GM23338 (cell line): ENCODE measurements around the gene COL5A2. TPM values are rescaled to one million over a fixed set of nuclear protein-coding genes. Genes with fewer than 3 reads are reported as not detected.

Experiments
- ATAC-seq: fragments of 200-7000 bp; cut with Tn5 transposase; 3 replicates; pipeline ENCODE4 v1.9.1; 2020
- DNase-seq: peaks from one replicate; pipeline ENCODE4 v3.0.0-alpha.2; 2015; ENCODE audit warnings: low spot score
- H2AFZ ChIP-seq: fragments of 200-600 bp; sonication (generic); 2 replicates; pipeline ENCODE4 v1.8.0; 2016; ENCODE audit warnings: antibody characterized with exemption, mild to moderate bottlenecking, moderate library complexity
- H3F3A ChIP-seq: fragments of 200-600 bp; sonication (generic); replicated peaks from 2 replicates; pipeline ENCODE4 v1.8.0; 2017; ENCODE audit warnings: antibody characterized with exemption, mixed run types, low read depth
- H3K27ac ChIP-seq: fragments of 200-600 bp; sonication (generic); 2 replicates; pipeline ENCODE4 v1.6.1; 2016; ENCODE audit warnings: low read depth
- H3K27me3 ChIP-seq: fragments of 200-600 bp; sonication (generic); 2 replicates; pipeline ENCODE4 v1.8.0; 2016; ENCODE audit warnings: mild to moderate bottlenecking, mixed run types, moderate library complexity; ENCODE audit not compliant: insufficient read depth
- H3K36me3 ChIP-seq: fragments of 200-600 bp; sonication (generic); 2 replicates; pipeline ENCODE4 v1.8.0; 2016; ENCODE audit warnings: mild to moderate bottlenecking; ENCODE audit not compliant: insufficient read depth
- H3K4me1 ChIP-seq: fragments of 200-600 bp; sonication (generic); 2 replicates; pipeline ENCODE4 v1.8.0; 2016; ENCODE audit warnings: mild to moderate bottlenecking, moderate library complexity; ENCODE audit not compliant: insufficient read depth
- H3K4me2 ChIP-seq: fragments of 200-600 bp; sonication (generic); 2 replicates; pipeline ENCODE4 v1.7.1; 2017; ENCODE audit warnings: mixed run types
- H3K4me3 ChIP-seq: fragments of 200-600 bp; sonication (generic); 2 replicates; pipeline ENCODE4 v1.6.1; 2016; ENCODE audit warnings: mixed run types
- H3K79me2 ChIP-seq: fragments of 200-600 bp; sonication (generic); replicated peaks from 2 replicates; pipeline ENCODE4 v1.8.0; 2017; ENCODE audit warnings: mild to moderate bottlenecking; ENCODE audit not compliant: insufficient read depth
- H3K9me2 ChIP-seq: fragments of 200-600 bp; sonication (generic); 2 replicates; pipeline ENCODE4 v1.8.0; 2017; ENCODE audit not compliant: insufficient read depth
- H4K20me1 ChIP-seq: fragments of 200-600 bp; sonication (generic); replicated peaks from 2 replicates; pipeline ENCODE4 v1.8.0; 2017; ENCODE audit warnings: mild to moderate bottlenecking; ENCODE audit not compliant: insufficient read depth
- H3K27ac Mint-ChIP-seq: 2 replicates; pipeline ENCODE4 v1.8.0; 2020; ENCODE audit warnings: inconsistent platforms, mild to moderate bottlenecking, moderate library complexity, mixed read lengths
- H3K27me3 Mint-ChIP-seq: 3 replicates; pipeline ENCODE4 v1.8.0; 2022; ENCODE audit warnings: low read depth, mild to moderate bottlenecking, moderate library complexity, mixed read lengths, inconsistent platforms; ENCODE audit not compliant: insufficient read depth, poor library complexity
- H3K36me3 Mint-ChIP-seq: 3 replicates; pipeline ENCODE4 v1.8.0; 2021; ENCODE audit warnings: low read depth, mild to moderate bottlenecking, inconsistent platforms, moderate library complexity, mixed read lengths
- H3K4me1 Mint-ChIP-seq: 3 replicates; pipeline ENCODE4 v1.8.0; 2020; ENCODE audit warnings: mild to moderate bottlenecking, inconsistent platforms, mixed read lengths
- H3K4me3 Mint-ChIP-seq: 3 replicates; pipeline ENCODE4 v1.8.0; 2021; ENCODE audit warnings: moderate library complexity, mild to moderate bottlenecking, inconsistent platforms, mixed read lengths
- H3K9me3 Mint-ChIP-seq: 3 replicates; pipeline ENCODE4 v1.8.0; 2020; ENCODE audit warnings: moderate library complexity, mild to moderate bottlenecking, inconsistent platforms, mixed read lengths
- CREB1 ChIP-seq: fragments of 250-450 bp; sonication (Bioruptor Pico); IDR thresholded peaks from 2 replicates; pipeline ENCODE4 v1.5.0; 2020; ENCODE audit warnings: low read depth, mild to moderate bottlenecking, moderate library complexity
- CTCF ChIP-seq, 2 experiments: fragments of 200-600 bp in 1 of 2; sonication (generic) in 1 of 2; conservative IDR thresholded peaks; 2 replicates each; pipeline versions ENCODE4 v1.5.1 to v1.6.1; 2016 to 2017; ENCODE audit warnings: antibody characterized with exemption in 2 of 2, low read depth in 2 of 2, mild to moderate bottlenecking in 2 of 2, moderate library complexity in 1 of 2
- ETS1 ChIP-seq: IDR thresholded peaks from 2 replicates; pipeline ENCODE4 v1.6.1; 2016; ENCODE audit warnings: antibody characterized with exemption
- EZH2 ChIP-seq: fragments of 200-600 bp; sonication (generic); IDR thresholded peaks from one replicate; pipeline ENCODE4 v1.8.0; 2017; ENCODE audit warnings: antibody characterized with exemption, mild to moderate bottlenecking, low read depth; ENCODE audit not compliant: unreplicated experiment
- EZH2phosphoT487 ChIP-seq: fragments of 200-600 bp; sonication (generic); IDR thresholded peaks from one replicate; pipeline ENCODE4 v1.8.1; 2018; ENCODE audit warnings: antibody characterized with exemption; ENCODE audit not compliant: unreplicated experiment
- JUNB ChIP-seq: IDR thresholded peaks from one replicate; pipeline ENCODE4 v1.6.1; 2016; ENCODE audit warnings: antibody characterized with exemption; ENCODE audit not compliant: unreplicated experiment
- NANOG ChIP-seq: IDR thresholded peaks from 2 replicates; pipeline ENCODE4 v1.6.1; 2016; ENCODE audit warnings: antibody characterized with exemption, borderline replicate concordance
- POLR2AphosphoS5 ChIP-seq: IDR thresholded peaks from 2 replicates; pipeline ENCODE4 v1.6.1; 2016; ENCODE audit warnings: antibody characterized with exemption, low read depth
- STAT1 ChIP-seq: IDR thresholded peaks from one replicate; pipeline ENCODE4 v1.6.1; 2016; ENCODE audit warnings: antibody characterized with exemption; ENCODE audit not compliant: unreplicated experiment
- ZNF114 ChIP-seq: fragments of 250-450 bp; sonication (Bioruptor Pico); IDR thresholded peaks from 2 replicates; pipeline ENCODE4 v1.5.0; 2020; ENCODE audit warnings: mild to moderate bottlenecking, moderate library complexity
- ZNF462 ChIP-seq: fragments of 250-450 bp; sonication (Bioruptor Pico); IDR thresholded peaks from 2 replicates; pipeline ENCODE4 v1.5.0; 2020; ENCODE audit warnings: mild to moderate bottlenecking, moderate library complexity
- polyA plus RNA-seq: library from polyadenylated mRNA; unstranded; fragments of >200 nt; fragmentation: Nextera tagmentation; extraction: Ambion mirVana; gene quantifications from 2 replicates; pipeline ENCODE4 v1.2.1, GENCODE V29; 2016
- total RNA-seq: library from RNA; depleted of rRNA; stranded (reverse); fragments of >200 nt; shearing (Covaris generic); gene quantifications from 2 replicates; pipeline ENCODE4 v1.2.3, GENCODE V29; 2014

The COL5A2 gene
- total and polyA plus RNA-seq, 2 experiments from 2014 or later = 6.7 to 19.7 TPM

- Histone ChIP-seq H4K20me1 (no peaks in the 10 kb centered on the region), H3K9me2 (no peaks in the 10 kb centered on the region), H3K27me3 (no peaks in the 10 kb centered on the region), H3K27ac (no peak overlapping the region), H3K79me2 (no peaks in the 10 kb centered on the region), H3K4me3 (no peak overlapping the region), H3K36me3 (no peaks in the 10 kb centered on the region), H3K4me2 (no peak overlapping the region), H3K4me1 (peaks cover 4% of the 10 kb centered on the region; the same call in 1 of the 2 replicates), H3F3A (no peaks in the 10 kb centered on the region), H2AFZ (peak overlapping the region; percentile 52; the same call in 1 of the 2 replicates)
- Mint-ChIP-seq H3K9me3 (peaks cover 11% of the 10 kb centered on the region), H3K4me3 (no peak overlapping the region), H3K4me1 (peaks cover 11% of the 10 kb centered on the region), H3K27ac (no peak overlapping the region), H3K27me3 (no peaks in the 10 kb centered on the region), H3K36me3 (peaks cover 4% of the 10 kb centered on the region; the same call in 2 of the 3 replicates)
- DNase-seq (no peak), ATAC-seq (peak; percentile 54; the same call in 2 of the 3 replicates)
- TF ChIP-seq EZH2 (no peak), JUNB (no peak), ETS1 (no peak), EZH2phosphoT487 (no peak), CREB1 (CRISPR knock-in tag) (no peak), STAT1 (no peak), POLR2AphosphoS5 (no peak), ZNF114 (no peak), ZNF462 (CRISPR knock-in tag) (no peak), NANOG (no peak), CTCF (conservative IDR thresholded peaks at IDR 0.05; ENCODE audit: low read depth in 2 of 2) (no peak)
Observed at GRCh38 chr2:189199797-189200196, 20.2 kb upstream of the COL5A2 start.
